HCT116 (cell line): ENCODE measurements around the gene GTF3C5. TPM values are rescaled to one million over a fixed set of nuclear protein-coding genes. Genes with fewer than 3 reads are reported as not detected.

Experiments
- ATAC-seq: fragments of 200-7000 bp; cut with Tn5 transposase; 2 replicates; pipeline ENCODE4 v1.9.1; 2020; ENCODE audit warnings: mild to moderate bottlenecking, moderate library complexity
- BruUV-seq: library from RNA; stranded (reverse); fragments of 400-500 nt; replicated peaks from 2 replicates; lab custom pipeline; 2021; lab: Mats Ljungman, UMichigan
- CTCF ChIA-PET: fragments of 300-600 bp; sonication (Branson Sonifier 250); formaldehyde crosslinking; loops from one replicate; lab custom pipeline; 2021; ENCODE audit warnings: antibody characterized with exemption; lab: Charles Lee
- POLR2A ChIA-PET: fragments of 300-600, 350-600 bp; sonication (Branson Sonifier 250); formaldehyde crosslinking; loops from one replicate; lab custom pipeline; 2021; ENCODE audit warnings: antibody characterized with exemption; lab: Charles Lee
- RAD21 ChIA-PET, 2 experiments: fragments of 300-600 bp; sonication (Branson Sonifier 250); formaldehyde crosslinking; loops; one replicate each; lab custom pipeline; 2023; ENCODE audit warnings: low total read pairs in 2 of 2; ENCODE audit not compliant: uncharacterized antibody in 2 of 2, unreplicated experiment in 2 of 2, low non-redundant PET in 1 of 2; lab: Charles Lee
- DNase-seq: peaks from one replicate; pipeline ENCODE4 v3.0.0-alpha.2; 2010; ENCODE audit warnings: low read depth, low spot score
- H2AFZ ChIP-seq: fragments of 200-600 bp; shearing (Covaris generic), sonication (generic); 2 replicates; pipeline ENCODE4 v1.6.1; 2017; ENCODE audit warnings: low read depth, mixed run types, mixed read lengths, antibody characterized with exemption, low read length; ENCODE audit not compliant: poor library complexity, severe bottlenecking
- H3K27ac ChIP-seq: 2 replicates; pipeline ENCODE4 v1.5.1; 2012; ENCODE audit warnings: low read depth, low read length
- H3K27me3 ChIP-seq: fragments of 200-600 bp; sonication (generic); 2 replicates; pipeline ENCODE4 v1.6.1; 2016; ENCODE audit warnings: mixed run types, low read length, mixed read lengths; ENCODE audit not compliant: insufficient read depth
- H3K36me3 ChIP-seq, 2 experiments: fragments of 200-500 bp in 1 of 2; fragments of 200-600 bp in 1 of 2; sonication (Bioruptor generic) in 1 of 2; sonication (generic) in 1 of 2; 2 replicates each; pipeline versions ENCODE4 v1.5.1 to v1.6.1; 2014 to 2016; ENCODE audit warnings: low read length in 2 of 2, inconsistent platforms in 1 of 2, mixed read lengths in 1 of 2, mixed run types in 1 of 2; ENCODE audit not compliant: insufficient read depth in 2 of 2, control insufficient read depth in 1 of 2
- H3K4me1 ChIP-seq, 2 experiments: fragments of 200-600 bp in 1 of 2; sonication (generic) in 1 of 2; 2 replicates each; pipeline versions ENCODE4 v1.5.1 to v1.6.1; 2012 to 2017; ENCODE audit warnings: low read length in 2 of 2, inconsistent platforms in 1 of 2, mild to moderate bottlenecking in 1 of 2, mixed read lengths in 1 of 2, mixed run types in 1 of 2, moderate library complexity in 1 of 2; ENCODE audit not compliant: insufficient read depth in 2 of 2, control insufficient read depth in 1 of 2
- H3K4me2 ChIP-seq: fragments of 200-600 bp; sonication (generic); 2 replicates; pipeline ENCODE4 v1.6.1; 2017; ENCODE audit warnings: mixed run types, low read length, mixed read lengths
- H3K4me3 ChIP-seq, 2 experiments: fragments of 200-600 bp in 1 of 2; sonication (generic) in 1 of 2; replicated peaks in 1 of 2; 2 replicates each; pipeline ENCODE4 v1.5.1; 2011 to 2016; ENCODE audit warnings: low read length in 2 of 2, control low read depth in 1 of 2, low read depth in 1 of 2, mild to moderate bottlenecking in 1 of 2, mixed read lengths in 1 of 2, mixed run types in 1 of 2
- H3K79me2 ChIP-seq: fragments of 200-600 bp; sonication (generic); 2 replicates; pipeline ENCODE4 v1.6.1; 2017; ENCODE audit warnings: mild to moderate bottlenecking, mixed run types, low read length, moderate library complexity, mixed read lengths; ENCODE audit not compliant: insufficient read depth
- H3K9ac ChIP-seq: fragments of 200-600 bp; sonication (generic); 2 replicates; pipeline ENCODE4 v1.6.1; 2016; ENCODE audit warnings: low read length, mixed read lengths
- H3K9me2 ChIP-seq: fragments of 200-600 bp; sonication (generic), shearing (Covaris generic); 2 replicates; pipeline ENCODE4 v1.6.1; 2017; ENCODE audit warnings: mixed run types, mild to moderate bottlenecking, moderate library complexity; ENCODE audit not compliant: insufficient read depth
- H3K9me3 ChIP-seq, 2 experiments: fragments of 200-500 bp in 1 of 2; fragments of 200-600 bp in 1 of 2; sonication (Bioruptor generic) in 1 of 2; sonication (generic) in 1 of 2; 2 replicates each; pipeline ENCODE4 v1.6.1; 2014 to 2017; ENCODE audit warnings: low read length in 2 of 2, mixed read lengths in 2 of 2, inconsistent platforms in 1 of 2, low read depth in 1 of 2, mild to moderate bottlenecking in 1 of 2, mixed run types in 1 of 2, moderate library complexity in 1 of 2; ENCODE audit not compliant: control insufficient read depth in 1 of 2, insufficient read depth in 1 of 2
- H4K20me1 ChIP-seq: fragments of 200-600 bp; sonication (generic), shearing (Covaris generic); 2 replicates; pipeline ENCODE4 v1.6.1; 2017; ENCODE audit warnings: mixed run types, mild to moderate bottlenecking, moderate library complexity; ENCODE audit not compliant: insufficient read depth
- CBX3 ChIP-seq: IDR thresholded peaks from 2 replicates; pipeline ENCODE4 v1.6.1; 2012; ENCODE audit warnings: low read depth
- CEBPB ChIP-seq: IDR thresholded peaks from 2 replicates; pipeline ENCODE4 v1.6.1; 2012; ENCODE audit warnings: low read depth
- EGR1 ChIP-seq: IDR thresholded peaks from 2 replicates; pipeline ENCODE4 v1.6.1; 2012; ENCODE audit warnings: low read depth
- FOSL1 ChIP-seq: IDR thresholded peaks from 2 replicates; pipeline ENCODE4 v1.6.1; 2012; ENCODE audit warnings: low read depth
- POLR2A ChIP-seq: IDR thresholded peaks from 2 replicates; pipeline ENCODE4 v1.7.0; 2011; ENCODE audit warnings: borderline replicate concordance; ENCODE audit not compliant: insufficient read depth, insufficient read length; ENCODE audit errors: extremely low read depth
- ZFX ChIP-seq: fragments of 450-650 bp; IDR thresholded peaks from 2 replicates; pipeline ENCODE4 v1.6.1; 2017
- intact Hi-C: fragments of 100-400 bp; cut with micrococcal nuclease; formaldehyde crosslinking; loops from 2 replicates; pipeline ENCODE4 v1.10.0; 2022
- total RNA-seq: library from RNA; stranded (reverse); gene quantifications from one replicate; pipeline ENCODE4 v1.2.1, GENCODE V29; 2021; ENCODE audit not compliant: unreplicated experiment
- TF ChIP-seq, protein P1 (sequence below): IDR thresholded peaks from 2 replicates; pipeline ENCODE4 v1.6.1; 2012
- TF ChIP-seq, protein P2 (sequence below): IDR thresholded peaks from 2 replicates; pipeline ENCODE4 v1.6.1; 2012
- TF ChIP-seq, protein P3 (sequence below): IDR thresholded peaks from 2 replicates; pipeline ENCODE4 v1.6.1; 2012; ENCODE audit warnings: low read depth
- TF ChIP-seq, protein P4 (sequence below), 3 experiments: fragments of 200-600 bp in 1 of 3; sonication (generic) in 1 of 3; IDR thresholded peaks in 2 of 3; conservative IDR thresholded peaks in 1 of 3; 2 replicates each; pipeline ENCODE4 v1.5.1; 2012 to 2017; ENCODE audit warnings: low read depth in 2 of 3, low read length in 2 of 3, antibody characterized with exemption in 1 of 3, borderline replicate concordance in 1 of 3, control low read depth in 1 of 3, mild to moderate bottlenecking in 1 of 3, mixed read lengths in 1 of 3, mixed run types in 1 of 3, moderate library complexity in 1 of 3; ENCODE audit not compliant: insufficient read depth in 1 of 3

Gene GTF3C5
- total RNA-seq, 1 experiment from 2014 or later = 95.1 TPM

DNA sequence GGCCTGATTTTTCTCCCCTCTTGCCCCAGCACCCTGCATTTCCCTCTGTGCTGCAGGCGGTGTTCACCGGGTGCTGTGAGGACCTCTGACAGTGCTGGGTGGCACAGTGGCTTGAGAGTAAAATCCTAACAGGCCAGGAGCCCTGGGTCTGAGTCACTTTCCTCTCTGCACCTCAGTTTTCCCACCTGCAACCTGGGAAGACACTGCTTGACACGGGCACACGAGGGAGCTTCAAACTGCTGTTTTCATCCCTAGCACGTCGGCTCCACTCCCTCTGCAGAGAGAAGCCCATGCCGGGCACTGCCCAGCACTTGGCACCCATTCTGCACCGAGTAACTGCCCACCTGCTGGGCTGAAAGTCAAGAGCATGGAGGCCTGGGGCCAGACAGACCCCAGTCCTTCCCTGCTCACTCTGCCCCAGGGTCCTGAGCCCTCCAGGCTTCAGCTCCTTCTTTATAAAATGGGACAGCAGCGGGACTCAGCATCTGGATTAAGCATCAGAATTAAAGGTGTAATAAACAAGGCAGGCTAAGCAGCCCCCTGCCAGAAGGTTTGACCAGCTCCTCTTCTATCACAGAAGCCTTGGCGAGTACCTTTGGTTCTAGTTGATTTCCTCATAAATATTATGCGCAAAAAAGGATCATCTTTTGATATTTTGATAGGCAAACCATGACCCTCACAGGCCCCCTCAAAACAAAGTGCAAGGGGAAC, 47.2 kb upstream of the GTF3C5 start:
- DNase-seq = no peak
- Histone ChIP-seq H3K79me2 (no peaks in the 10 kb centered on the region), H3K9ac (no peak overlapping the region), H3K4me2 (no peak overlapping the region), H3K27ac (no peak overlapping the region), H3K27me3 (peaks cover 9% of the 10 kb centered on the region; the same call in 1 of the 2 replicates), H3K9me2 (no peaks in the 10 kb centered on the region), H4K20me1 (no peaks in the 10 kb centered on the region), H2AFZ (no peak overlapping the region), H3K4me1 (peaks cover 0 to 12% of the 10 kb centered on the region in 2 experiments; a peak in 2 of 4 replicates), H3K36me3 (no peaks in the 10 kb centered on the region), H3K9me3 (no peaks in the 10 kb centered on the region), H3K4me3 (no peak overlapping the region)
- BruUV-seq = no TSS peak
- TF ChIP-seq POLR2A (no peak), ZFX (no peak), CBX3 (no peak), EGR1 (no peak), CEBPB (no peak), FOSL1 (no peak)
- TF ChIP-seq, protein P1, sequence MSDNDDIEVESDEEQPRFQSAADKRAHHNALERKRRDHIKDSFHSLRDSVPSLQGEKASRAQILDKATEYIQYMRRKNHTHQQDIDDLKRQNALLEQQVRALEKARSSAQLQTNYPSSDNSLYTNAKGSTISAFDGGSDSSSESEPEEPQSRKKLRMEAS = no peak
- TF ChIP-seq, protein P2, sequence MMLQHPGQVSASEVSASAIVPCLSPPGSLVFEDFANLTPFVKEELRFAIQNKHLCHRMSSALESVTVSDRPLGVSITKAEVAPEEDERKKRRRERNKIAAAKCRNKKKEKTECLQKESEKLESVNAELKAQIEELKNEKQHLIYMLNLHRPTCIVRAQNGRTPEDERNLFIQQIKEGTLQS = no peak
- TF ChIP-seq, protein P3, sequence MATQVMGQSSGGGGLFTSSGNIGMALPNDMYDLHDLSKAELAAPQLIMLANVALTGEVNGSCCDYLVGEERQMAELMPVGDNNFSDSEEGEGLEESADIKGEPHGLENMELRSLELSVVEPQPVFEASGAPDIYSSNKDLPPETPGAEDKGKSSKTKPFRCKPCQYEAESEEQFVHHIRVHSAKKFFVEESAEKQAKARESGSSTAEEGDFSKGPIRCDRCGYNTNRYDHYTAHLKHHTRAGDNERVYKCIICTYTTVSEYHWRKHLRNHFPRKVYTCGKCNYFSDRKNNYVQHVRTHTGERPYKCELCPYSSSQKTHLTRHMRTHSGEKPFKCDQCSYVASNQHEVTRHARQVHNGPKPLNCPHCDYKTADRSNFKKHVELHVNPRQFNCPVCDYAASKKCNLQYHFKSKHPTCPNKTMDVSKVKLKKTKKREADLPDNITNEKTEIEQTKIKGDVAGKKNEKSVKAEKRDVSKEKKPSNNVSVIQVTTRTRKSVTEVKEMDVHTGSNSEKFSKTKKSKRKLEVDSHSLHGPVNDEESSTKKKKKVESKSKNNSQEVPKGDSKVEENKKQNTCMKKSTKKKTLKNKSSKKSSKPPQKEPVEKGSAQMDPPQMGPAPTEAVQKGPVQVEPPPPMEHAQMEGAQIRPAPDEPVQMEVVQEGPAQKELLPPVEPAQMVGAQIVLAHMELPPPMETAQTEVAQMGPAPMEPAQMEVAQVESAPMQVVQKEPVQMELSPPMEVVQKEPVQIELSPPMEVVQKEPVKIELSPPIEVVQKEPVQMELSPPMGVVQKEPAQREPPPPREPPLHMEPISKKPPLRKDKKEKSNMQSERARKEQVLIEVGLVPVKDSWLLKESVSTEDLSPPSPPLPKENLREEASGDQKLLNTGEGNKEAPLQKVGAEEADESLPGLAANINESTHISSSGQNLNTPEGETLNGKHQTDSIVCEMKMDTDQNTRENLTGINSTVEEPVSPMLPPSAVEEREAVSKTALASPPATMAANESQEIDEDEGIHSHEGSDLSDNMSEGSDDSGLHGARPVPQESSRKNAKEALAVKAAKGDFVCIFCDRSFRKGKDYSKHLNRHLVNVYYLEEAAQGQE = no peak
- TF ChIP-seq, protein P4, sequence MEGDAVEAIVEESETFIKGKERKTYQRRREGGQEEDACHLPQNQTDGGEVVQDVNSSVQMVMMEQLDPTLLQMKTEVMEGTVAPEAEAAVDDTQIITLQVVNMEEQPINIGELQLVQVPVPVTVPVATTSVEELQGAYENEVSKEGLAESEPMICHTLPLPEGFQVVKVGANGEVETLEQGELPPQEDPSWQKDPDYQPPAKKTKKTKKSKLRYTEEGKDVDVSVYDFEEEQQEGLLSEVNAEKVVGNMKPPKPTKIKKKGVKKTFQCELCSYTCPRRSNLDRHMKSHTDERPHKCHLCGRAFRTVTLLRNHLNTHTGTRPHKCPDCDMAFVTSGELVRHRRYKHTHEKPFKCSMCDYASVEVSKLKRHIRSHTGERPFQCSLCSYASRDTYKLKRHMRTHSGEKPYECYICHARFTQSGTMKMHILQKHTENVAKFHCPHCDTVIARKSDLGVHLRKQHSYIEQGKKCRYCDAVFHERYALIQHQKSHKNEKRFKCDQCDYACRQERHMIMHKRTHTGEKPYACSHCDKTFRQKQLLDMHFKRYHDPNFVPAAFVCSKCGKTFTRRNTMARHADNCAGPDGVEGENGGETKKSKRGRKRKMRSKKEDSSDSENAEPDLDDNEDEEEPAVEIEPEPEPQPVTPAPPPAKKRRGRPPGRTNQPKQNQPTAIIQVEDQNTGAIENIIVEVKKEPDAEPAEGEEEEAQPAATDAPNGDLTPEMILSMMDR (IDR thresholded peaks at IDR 0.05 in 2 of 3, conservative IDR thresholded peaks at IDR 0.05 in 1 of 3; ENCODE audit: borderline replicate concordance in 1 of 3, insufficient read depth in 1 of 3, low read depth in 2 of 3, low read length in 2 of 3) = no peak
- ATAC-seq = no peak
- POLR2A ChIA-PET = no interaction called here
- CTCF ChIA-PET = no interaction called here
- intact Hi-C loops = no loop called here
- RAD21 ChIA-PET = no interaction called here
